MM.1S (cell line): ENCODE data around the gene LTBR.

Source experiments
- DNase-seq: peaks from one replicate; pipeline ENCODE4 v3.0.0-alpha.2; 2015
- H2AFZ ChIP-seq: fragments of 300-600 bp; sonication (generic); 2 replicates; pipeline ENCODE4 v1.6.0; 2016; ENCODE audit warnings: antibody characterized with exemption, low read length
- H3F3A ChIP-seq: fragments of 300-600 bp; sonication (generic); 2 replicates; pipeline ENCODE4 v1.6.1; 2016; ENCODE audit warnings: mild to moderate bottlenecking, antibody characterized with exemption, low read length, moderate library complexity, mixed read lengths; ENCODE audit not compliant: insufficient read depth
- H3K27ac ChIP-seq: fragments of 300-600 bp; sonication (generic); 2 replicates; pipeline ENCODE4 v1.5.1; 2016; ENCODE audit warnings: mild to moderate bottlenecking, low read length
- H3K27me3 ChIP-seq: fragments of 300-600 bp; sonication (generic); replicated peaks from 2 replicates; pipeline ENCODE4 v1.6.0; 2016; ENCODE audit warnings: low read length; ENCODE audit not compliant: insufficient read depth
- H3K36me3 ChIP-seq: fragments of 300-600 bp; sonication (generic); replicated peaks from 2 replicates; pipeline ENCODE4 v1.6.1; 2016; ENCODE audit warnings: mild to moderate bottlenecking, low read length, mixed read lengths; ENCODE audit not compliant: insufficient read depth
- H3K4me1 ChIP-seq: fragments of 300-600 bp; sonication (generic); 2 replicates; pipeline ENCODE4 v1.6.1; 2016; ENCODE audit warnings: low read length, mixed read lengths
- H3K4me2 ChIP-seq: fragments of 300-600 bp; sonication (generic); 2 replicates; pipeline ENCODE4 v1.6.0; 2016; ENCODE audit warnings: low read depth, low read length
- H3K4me3 ChIP-seq: fragments of 300-600 bp; sonication (generic); 2 replicates; pipeline ENCODE4 v1.5.1; 2016; ENCODE audit warnings: low read length, mixed read lengths
- H3K79me2 ChIP-seq: fragments of 300-600 bp; sonication (generic); 2 replicates; pipeline ENCODE4 v1.6.1; 2016; ENCODE audit warnings: mixed run types, low read length, mixed read lengths
- H3K9ac ChIP-seq: fragments of 300-600 bp; sonication (generic); 2 replicates; pipeline ENCODE4 v1.6.1; 2016; ENCODE audit warnings: low read length, mixed read lengths
- H3K9me2 ChIP-seq: fragments of 300-600 bp; sonication (generic); replicated peaks from 2 replicates; pipeline ENCODE4 v1.6.1; 2016; ENCODE audit warnings: mild to moderate bottlenecking, low read length, mixed read lengths; ENCODE audit not compliant: insufficient read depth
- H3K9me3 ChIP-seq: fragments of 300-600 bp; sonication (generic); replicated peaks from 2 replicates; pipeline ENCODE4 v1.6.1; 2016; ENCODE audit warnings: mild to moderate bottlenecking, low read length, mixed read lengths; ENCODE audit not compliant: insufficient read depth
- H4K20me1 ChIP-seq: fragments of 300-600 bp; sonication (generic); 2 replicates; pipeline ENCODE4 v1.6.1; 2016; ENCODE audit warnings: mild to moderate bottlenecking, low read length, moderate library complexity, mixed read lengths; ENCODE audit not compliant: insufficient read depth
- CTCF ChIP-seq: fragments of 300-600 bp; sonication (generic); IDR thresholded peaks from 2 replicates; pipeline ENCODE4 v1.5.1; 2016; ENCODE audit warnings: antibody characterized with exemption, low read length, mixed read lengths
- EZH2 ChIP-seq: fragments of 300-600 bp; sonication (generic); optimal IDR thresholded peaks from 2 replicates; pipeline ENCODE3; 2017; ENCODE audit warnings: low read depth, mild to moderate bottlenecking, antibody characterized with exemption, low read length, mixed read lengths
- EZH2phosphoT487 ChIP-seq: fragments of 300-600 bp; sonication (generic); IDR thresholded peaks from 2 replicates; pipeline ENCODE4 v1.6.1; 2018; ENCODE audit warnings: antibody characterized with exemption, low read length

LTBR gene

DNA sequence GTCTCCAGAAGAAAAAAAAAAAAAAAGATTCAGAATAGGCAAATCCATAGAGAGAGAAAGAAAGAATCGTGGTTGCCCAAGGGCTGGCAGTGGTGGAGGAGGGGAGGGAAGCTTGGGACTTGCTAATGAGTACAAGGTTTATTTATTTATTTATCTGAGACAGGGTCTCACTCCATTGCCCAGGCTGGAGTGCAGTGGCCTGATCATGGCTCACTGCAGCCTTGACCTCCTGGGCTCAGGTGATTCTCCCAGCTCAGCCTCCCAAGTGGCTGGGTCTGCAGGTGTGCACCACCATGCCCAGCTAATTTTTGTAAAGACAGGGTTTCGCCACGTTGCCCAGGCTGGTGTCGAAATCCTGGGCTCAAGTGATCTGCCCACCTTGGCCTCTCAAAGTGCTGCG, 32.3 kb upstream of the LTBR start:
- H3F3A ChIP-seq = no peaks in the 10 kb centered on the region
- no peak for DNase-seq
- no peak overlapping the region for H3K27ac ChIP-seq
- no peak overlapping the region for H3K4me2 ChIP-seq
- H3K79me2 ChIP-seq = no peaks in the 10 kb centered on the region
- H3K36me3 ChIP-seq = no peaks in the 10 kb centered on the region
- no peaks in the 10 kb centered on the region for H4K20me1 ChIP-seq
- no peaks in the 10 kb centered on the region for H3K9me3 ChIP-seq
- H3K9me2 ChIP-seq = no peaks in the 10 kb centered on the region
- no peak for TF ChIP-seq EZH2phosphoT487
- TF ChIP-seq CTCF = no peak
- TF ChIP-seq EZH2 = no peak
- H3K27me3 ChIP-seq = no peaks in the 10 kb centered on the region
- H3K4me3 ChIP-seq = no peak overlapping the region
- peaks cover 12% of the 10 kb centered on the region for H3K4me1 ChIP-seq
- H3K9ac ChIP-seq = no peak overlapping the region
- H2AFZ ChIP-seq = no peak overlapping the region

DNA sequence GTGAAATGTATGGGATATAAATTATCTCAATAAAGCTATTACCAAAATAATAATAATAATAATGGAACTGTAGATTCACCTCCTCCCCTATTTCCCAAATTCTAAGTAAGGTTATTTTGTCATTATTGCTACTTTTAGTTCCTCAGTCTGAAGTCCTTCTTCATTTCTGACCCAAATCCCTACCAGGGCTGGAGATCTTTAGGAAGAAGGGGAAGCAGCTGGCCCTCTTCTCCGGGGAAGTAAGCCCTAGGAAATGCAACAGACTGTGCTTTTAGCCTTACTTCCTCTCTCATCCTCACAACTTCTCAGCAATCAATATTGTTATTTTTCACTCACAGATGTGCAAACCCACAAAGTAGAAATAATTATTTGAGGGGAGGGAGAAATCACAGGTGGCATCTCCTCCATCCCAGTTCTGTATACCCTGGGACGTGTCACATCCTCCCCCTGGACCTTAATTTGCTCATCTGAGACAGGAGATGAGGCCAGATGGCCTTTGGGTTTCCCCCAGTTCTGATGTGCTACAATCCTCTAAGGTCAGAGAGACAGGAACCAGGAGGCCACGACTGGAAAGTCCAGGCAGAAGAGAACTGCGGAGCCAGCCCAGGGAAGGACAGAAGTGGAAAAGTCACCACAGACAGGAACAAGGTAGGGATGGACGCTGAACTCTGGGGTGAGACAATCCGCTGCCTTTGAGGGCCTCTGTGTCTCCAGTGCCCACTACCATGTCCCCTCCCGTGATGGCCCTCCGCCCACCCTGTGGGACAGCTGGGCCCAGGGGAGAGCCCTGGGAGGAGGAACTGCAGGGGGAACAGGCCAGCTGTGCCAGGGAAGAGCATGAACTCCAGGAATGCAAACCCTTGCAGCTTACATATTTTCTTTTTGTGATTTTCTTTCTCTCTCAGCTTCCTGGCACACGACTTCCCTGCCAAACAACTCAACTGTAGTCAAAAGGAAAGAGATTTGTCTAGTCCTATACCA, 31.5 kb upstream of the LTBR start:
- Histone ChIP-seq H3K27me3 (no peaks in the 10 kb centered on the region), H3K27ac (no peak overlapping the region), H3K36me3 (no peaks in the 10 kb centered on the region), H2AFZ (0 out of 2 replicates have a peak overlapping the region, but pooled peaks have one; percentile 12), H3K79me2 (no peaks in the 10 kb centered on the region), H3K9me3 (no peaks in the 10 kb centered on the region), H3K9ac (no peak overlapping the region), H3K4me2 (no peak overlapping the region), H4K20me1 (no peaks in the 10 kb centered on the region), H3K9me2 (no peaks in the 10 kb centered on the region), H3F3A (no peaks in the 10 kb centered on the region), H3K4me1 (peaks cover 15% of the 10 kb centered on the region), H3K4me3 (no peak overlapping the region)
- DNase-seq = no peak
- TF ChIP-seq CTCF = no peak
- no peak for TF ChIP-seq EZH2phosphoT487
- no peak for TF ChIP-seq EZH2

- DNase-seq = no peak
- H3F3A ChIP-seq = peaks cover under 1% of the 10 kb centered on the region; the same call in 1 of the 2 replicates
- H3K9me3 ChIP-seq = no peaks in the 10 kb centered on the region
- H3K4me2 ChIP-seq = no peak overlapping the region
- no peak overlapping the region for H2AFZ ChIP-seq
- no peak overlapping the region for H3K4me3 ChIP-seq
- H3K27ac ChIP-seq = no peak overlapping the region
- TF ChIP-seq CTCF (no peak), EZH2 (no peak), EZH2phosphoT487 (no peak)
- H3K9ac ChIP-seq = no peak overlapping the region
- H3K27me3 ChIP-seq = no peaks in the 10 kb centered on the region
- H3K4me1 ChIP-seq = peaks cover 21% of the 10 kb centered on the region
- no peaks in the 10 kb centered on the region for H3K9me2 ChIP-seq
- no peaks in the 10 kb centered on the region for H4K20me1 ChIP-seq
- no peaks in the 10 kb centered on the region for H3K79me2 ChIP-seq
- H3K36me3 ChIP-seq = no peaks in the 10 kb centered on the region
Observed at GRCh38 chr12:6354495-6355393, 29.2 kb upstream of the LTBR start.
